GM18505 (cell line): Measurements from ENCODE around the gene LHX3.

Experiments used
- ATAC-seq: cut with Tn5 transposase; IDR thresholded peaks from one replicate; pipeline ENCODE4 v1.9.1; 2021; ENCODE audit not compliant: unreplicated experiment
- POLR2A ChIP-seq: IDR thresholded peaks from 4 replicates; pipeline ENCODE4 v1.6.1; 2011; ENCODE audit warnings: borderline replicate concordance; ENCODE audit not compliant: insufficient read depth, insufficient read length; ENCODE audit errors: extremely low read depth

The LHX3 gene

GRCh38 chr9:136193127-136193890 is 11.6 kb downstream of the LHX3 start:
- TF ChIP-seq POLR2A = no peak
- ATAC-seq = no peak

GRCh38 chr9:136192289-136193126 is 12.4 kb downstream of the LHX3 start:
- TF ChIP-seq POLR2A = no peak
- no peak for ATAC-seq

GRCh38 chr9:136191960-136192286 is 13.0 kb downstream of the LHX3 start:
- TF ChIP-seq POLR2A = no peak
- no peak for ATAC-seq

- TF ChIP-seq POLR2A = no peak
Measured at GRCh38 chr9:136191099-136191959, 13.6 kb downstream of the LHX3 start.

GRCh38 chr9:136190656-136191055 is 14.3 kb downstream of the LHX3 start:
- ATAC-seq = no peak
- no peak for TF ChIP-seq POLR2A

More at GRCh38 chr9:136191099-136191959, 13.6 kb downstream of the LHX3 start:
- no peak for ATAC-seq

GRCh38 chr9:136190237-136190601 is 14.7 kb downstream of the LHX3 start:
- ATAC-seq = no peak
- TF ChIP-seq POLR2A = no peak

- TF ChIP-seq POLR2A = no peak
- no peak for ATAC-seq
Measured at GRCh38 chr9:136189394-136190236, 15.3 kb downstream of the LHX3 start.

- TF ChIP-seq POLR2A = no peak
- no peak for ATAC-seq
Measured at GRCh38 chr9:136187683-136188586, 17.0 kb downstream of the LHX3 start.

GRCh38 chr9:136187197-136187596 is 17.7 kb downstream of the LHX3 start:
- no peak for ATAC-seq
- no peak for TF ChIP-seq POLR2A

GRCh38 chr9:136186386-136186785 is 18.5 kb downstream of the LHX3 start:
- no peak for TF ChIP-seq POLR2A
- no peak for ATAC-seq

- ATAC-seq = no peak
- TF ChIP-seq POLR2A = no peak
Measured at GRCh38 chr9:136185596-136186366, 19.1 kb downstream of the LHX3 start.
